Left hindlimb (tissue), 1 donor: Measurements from ENCODE around the gene HOXB8.

Experiments
- DNase-seq: peaks from one replicate; pipeline ENCODE4 v3.0.0-alpha.2; 2018

The HOXB8 gene

DNA sequence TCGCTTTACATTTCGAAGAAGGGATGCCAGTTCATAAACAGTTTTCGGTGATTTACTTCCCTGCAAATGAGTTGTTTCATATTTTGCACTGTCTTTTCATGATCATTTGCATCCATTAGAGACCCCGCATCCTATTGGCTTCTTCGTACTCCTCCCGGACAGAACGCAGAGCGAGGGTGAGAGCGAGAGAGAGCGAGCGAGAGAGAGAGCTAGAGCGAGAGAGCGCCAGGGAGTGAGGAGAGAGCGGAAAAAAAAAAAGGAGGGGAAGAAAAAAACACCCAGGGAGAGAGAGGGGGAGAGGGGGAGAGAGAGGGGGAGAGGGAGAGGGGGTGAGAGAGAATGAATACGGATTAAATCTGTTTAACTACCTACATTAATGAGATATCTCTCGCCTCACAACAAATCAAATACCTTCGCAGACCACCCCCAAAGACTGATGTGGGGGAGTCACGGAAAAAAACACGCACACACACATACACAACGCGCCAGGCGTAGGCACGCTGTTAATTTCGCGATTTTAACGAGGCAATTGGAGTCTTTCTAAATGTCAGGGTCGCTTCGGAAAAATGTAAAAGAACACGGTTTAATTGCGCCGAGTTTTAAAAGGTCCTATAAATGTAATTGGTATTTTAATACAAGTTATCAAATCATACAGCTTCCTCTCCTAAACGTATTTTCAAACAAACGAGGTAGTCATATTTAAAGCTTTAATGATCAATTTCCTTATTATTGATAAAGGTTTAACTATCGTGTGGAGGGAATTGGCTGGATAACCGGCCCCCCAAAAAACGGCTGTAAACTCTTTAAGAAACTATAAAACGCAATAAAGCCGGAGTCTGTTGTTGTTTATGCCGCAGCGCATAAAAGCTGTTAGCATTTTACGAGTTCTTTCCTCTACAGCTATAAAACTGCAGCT lies at the start of gene HOXB8:
Gene HOXB8 (minus strand): TSS at position 246 of the 916 bp plus-strand sequence. CDS start 588 bp downstream, outside the sequence.
- no peak for DNase-seq

DNA sequence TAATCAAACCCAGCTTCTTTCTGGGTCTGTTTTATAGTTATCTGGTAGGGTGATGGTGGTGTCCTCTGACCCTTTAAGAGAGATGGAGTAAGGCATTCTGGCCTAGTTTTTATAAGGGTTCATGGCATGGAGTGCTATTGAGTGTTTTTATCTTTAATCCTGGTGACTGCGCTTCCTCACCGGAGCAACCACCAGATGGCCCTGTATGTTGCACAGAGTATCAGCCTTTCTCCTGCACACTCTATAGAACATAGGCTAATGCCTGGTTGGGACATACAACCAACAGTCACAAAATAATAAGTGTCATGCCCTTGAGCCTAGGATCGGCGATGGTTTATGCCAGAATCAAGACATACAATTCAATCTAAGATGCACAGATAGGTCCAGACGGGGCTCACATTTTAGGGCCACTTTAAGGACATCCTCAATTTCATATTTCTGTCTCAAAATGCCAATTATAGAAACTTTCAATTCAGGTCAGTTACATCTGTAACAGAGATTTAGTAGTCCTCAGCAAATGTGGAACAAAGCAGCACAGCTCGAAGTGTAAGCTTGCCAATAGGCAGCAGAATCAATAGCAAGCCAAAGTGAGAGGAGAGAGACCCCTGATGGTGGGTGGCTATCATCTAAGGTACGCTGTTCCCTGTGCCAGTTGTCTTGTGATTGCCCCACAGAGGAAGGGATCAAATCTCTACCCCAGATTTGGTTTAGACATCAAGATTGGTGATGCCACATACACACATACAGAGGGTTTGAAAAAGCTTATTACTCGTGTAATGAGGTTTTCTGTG lies 48.2 kb upstream of the HOXB8 start:
- no peak for DNase-seq

DNA sequence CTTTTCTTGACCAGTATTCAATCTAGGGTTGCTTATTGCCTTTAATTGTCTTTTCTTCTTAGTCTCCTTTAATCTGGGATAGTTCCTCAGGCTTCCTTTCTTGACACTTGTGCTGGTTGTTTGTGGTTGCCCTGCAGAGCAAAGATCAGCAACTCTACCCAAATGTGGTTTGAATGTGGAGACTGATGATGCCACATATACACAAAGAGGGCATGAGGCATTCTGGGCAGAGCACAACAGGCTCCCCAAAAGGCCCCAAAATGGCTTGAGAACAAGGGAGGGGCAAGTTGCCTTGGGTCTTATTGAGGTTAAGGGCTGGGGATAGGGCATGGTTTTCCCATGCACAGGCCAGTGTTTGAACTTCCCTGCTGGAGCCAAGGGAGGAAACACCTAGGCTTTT lies 40.8 kb upstream of the HOXB8 start:
- DNase-seq: no peak

DNA sequence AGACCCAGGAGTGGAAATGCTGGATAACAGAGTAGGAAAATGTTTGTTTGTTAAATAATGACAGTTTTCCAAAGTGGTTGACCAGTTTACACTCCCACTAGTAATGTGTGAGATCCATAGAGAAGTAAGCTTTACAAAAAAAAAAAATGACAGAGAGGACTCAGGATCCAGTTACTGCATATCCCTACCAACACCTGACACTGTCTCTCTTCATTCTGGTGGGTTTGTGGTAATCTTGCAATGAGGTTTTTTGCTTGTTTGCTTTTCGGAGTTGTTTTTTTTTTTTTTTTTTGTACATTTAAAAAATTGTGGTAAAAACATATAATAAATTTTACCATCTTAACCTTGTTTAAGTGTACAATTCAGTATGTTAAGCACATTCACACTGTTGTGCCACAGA lies 34.6 kb upstream of the HOXB8 start:
- DNase-seq: no peak

DNA sequence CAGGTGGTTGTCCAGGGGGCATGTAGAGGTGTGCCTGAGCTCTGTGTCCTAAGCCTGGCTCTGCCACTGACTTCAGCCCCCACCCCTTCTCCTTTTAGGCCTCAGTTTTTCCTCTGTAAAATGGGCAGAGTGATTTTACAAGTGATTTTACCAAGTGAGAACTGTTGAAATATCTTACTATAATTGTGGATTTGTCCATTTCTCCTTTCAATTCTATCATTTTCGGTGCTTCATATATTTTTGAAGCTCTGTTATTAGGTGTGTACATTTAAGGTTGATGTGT lies 32.8 kb upstream of the HOXB8 start:
- DNase-seq: no peak

DNA sequence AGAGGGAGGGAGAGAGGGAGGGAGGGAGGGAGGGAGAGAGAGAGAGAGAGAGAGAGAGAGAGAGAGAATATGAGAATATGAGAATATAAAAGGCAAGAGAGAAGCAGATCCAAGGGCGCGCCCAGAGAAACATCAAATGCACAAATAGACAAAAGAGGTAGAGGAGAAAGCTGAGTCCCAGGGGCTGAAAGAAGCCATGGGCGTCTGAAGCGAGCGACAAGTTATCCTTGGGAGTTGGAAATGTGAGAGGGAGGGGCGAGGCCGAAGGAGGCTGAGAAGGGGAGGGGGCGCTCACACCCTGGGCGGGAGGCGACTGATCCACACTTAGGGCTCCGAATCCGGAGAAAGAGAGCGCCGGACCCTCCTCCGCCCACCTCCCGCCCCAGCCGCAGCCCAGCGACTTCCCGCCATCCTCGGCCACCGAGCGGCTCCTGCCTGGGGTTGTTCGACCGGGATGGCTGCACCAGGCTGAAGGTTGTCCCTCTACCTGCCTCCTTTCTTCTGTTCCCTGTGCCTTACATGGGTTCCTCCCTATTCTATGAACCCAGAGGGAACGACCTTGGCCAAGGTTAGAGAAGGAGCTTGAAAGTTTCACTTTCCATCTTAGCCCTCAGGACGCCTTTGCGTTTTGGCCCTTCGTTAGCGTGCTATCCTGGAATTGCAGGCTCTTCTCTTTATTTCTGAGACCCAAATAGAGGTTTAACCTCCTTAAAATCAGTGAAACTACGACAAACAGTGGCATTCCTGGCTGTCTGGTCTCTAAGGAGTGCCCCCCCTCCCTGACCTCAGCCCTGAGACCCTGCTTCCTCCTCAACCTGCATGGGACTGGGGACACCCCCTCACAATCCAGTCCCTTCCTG lies 32.2 kb upstream of the HOXB8 start:
- no peak for DNase-seq

DNA sequence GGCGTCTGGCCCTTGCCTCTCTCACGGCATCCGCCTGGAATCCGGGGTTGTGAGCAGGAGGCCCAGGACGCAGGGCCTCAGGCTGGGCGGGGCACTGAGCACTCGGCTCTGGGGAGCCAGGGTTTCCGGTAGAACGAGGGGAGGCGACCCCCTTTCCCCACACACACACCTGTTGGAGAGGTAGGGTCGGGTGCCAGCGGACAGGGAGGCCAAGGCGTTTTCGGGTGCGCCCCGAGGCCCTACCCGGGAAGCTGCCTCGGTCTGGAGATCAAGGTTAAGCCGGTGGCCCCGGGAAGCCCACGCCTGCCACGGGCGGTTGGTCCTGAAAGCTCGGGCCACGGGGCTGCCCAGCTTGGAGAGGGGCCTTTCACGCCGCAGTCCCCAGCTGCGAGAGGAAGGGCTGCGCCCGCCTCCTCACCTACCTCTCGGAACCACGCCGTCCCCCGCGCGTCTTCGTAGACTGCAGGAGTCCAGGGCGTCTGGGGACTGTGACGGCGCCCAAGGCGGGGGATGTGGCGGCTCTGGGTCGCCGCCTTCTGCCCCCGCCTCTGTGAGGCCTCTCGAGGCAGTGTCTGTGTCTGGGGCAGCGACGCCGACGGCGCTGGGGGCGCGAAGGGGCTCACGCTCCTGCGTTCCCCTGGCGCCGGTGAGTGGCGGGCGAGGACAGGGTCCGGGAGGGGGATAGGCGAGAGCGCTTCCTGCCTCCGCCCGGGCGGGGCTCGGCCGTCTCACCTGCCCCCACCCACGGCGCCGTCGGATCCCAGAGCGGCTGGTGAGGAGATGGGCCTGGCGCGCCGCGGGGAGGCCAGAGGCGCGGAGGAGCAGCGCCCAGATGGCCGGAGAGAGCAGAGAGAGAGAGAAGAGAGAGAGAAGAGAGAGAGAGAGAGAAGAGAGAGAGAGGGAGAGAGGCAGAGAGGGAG lies 31.4 kb upstream of the HOXB8 start:
- no peak for DNase-seq

DNA sequence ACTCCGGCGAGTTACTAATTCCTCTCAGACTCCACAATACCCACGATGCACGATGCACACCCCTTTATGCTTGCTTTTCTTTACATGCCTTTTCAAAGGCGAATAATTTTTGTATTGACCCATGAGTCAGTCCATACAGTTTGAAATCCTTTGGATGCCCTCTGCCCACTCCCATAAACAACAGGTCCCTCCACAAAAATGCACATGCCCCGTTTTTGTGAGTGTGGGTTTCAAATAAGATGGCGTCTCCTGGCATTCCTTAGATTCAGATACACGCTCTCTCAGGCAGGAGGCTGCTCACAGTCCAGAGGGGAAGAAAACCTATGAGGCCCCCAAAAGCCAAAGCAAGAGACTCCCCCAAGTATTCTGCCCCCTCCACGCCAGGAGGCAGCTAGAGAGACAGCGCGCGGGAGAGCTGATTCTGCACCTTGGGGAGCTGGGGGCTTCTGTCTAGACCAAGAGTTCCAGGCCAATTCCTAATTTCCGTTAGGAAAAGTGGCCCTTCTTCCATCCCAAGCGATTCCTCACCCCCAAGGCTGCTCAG lies 30.6 kb upstream of the HOXB8 start:
- DNase-seq: no peak

DNA sequence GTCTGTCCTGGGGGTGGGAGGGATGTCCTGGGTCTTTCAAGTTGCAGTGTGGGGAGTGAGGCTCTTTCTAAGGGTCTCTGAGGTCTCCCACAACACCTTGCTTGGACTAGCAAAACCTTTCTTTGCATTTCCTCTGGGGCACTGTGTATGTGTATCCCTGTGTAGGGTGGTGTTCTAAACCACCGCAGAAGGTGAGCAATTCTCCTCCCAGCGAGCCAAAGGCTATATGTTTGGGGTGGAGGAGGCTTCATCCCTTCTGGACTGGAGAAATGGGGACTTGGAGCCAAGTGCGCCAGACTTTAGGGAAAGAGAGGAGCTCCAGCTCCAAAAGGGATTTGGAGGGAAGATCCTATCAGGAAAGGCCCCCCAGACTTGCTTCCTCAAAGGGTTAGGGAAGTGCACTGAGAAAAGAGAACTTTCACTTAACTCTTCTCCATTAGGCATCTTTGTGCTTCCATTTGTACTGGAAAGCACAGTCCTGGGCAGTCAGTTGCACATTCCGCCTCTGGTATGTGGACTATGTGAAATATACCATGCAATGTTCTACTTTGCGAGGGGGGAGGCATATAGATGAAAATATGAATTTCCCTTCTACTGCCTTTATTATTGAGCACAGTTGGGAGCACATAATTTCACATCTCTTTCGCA lies 29.9 kb upstream of the HOXB8 start:
- no peak for DNase-seq

DNA sequence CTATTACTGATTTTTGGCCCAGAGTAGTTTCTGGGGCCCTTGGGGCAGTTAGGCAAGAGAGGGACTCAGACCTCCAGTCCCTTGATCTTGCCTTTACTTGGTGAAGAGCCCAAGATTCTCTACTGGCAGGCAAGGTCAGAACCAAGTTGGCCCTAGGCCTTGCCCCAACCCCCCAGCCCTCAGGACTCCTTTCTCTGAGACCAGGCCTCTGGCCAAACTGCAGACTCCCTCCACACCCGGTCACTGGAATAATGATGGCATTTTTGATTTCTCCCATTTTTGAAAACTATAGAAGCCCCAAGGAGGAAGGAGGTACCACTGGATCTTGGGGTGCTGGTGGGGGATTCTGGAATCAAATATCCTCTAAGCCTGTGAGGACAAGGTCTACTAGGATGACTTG lies 29.1 kb upstream of the HOXB8 start:
- DNase-seq: no peak

DNA sequence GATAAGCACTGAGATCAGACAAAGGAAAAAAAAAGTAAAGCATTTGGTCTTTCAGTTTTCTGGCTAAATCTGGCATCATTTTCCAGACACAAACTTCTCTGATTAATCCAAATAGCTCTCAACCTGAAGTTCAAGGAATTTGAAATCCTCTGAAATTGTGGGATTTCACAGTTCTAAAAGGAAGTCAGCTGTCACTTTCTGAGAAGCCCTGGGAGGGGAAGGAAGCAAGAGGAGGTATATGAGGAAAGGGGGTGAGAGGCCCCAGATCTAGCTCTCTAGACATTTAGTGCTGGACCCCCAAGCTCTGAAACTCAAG lies 28.6 kb upstream of the HOXB8 start:
- no peak for DNase-seq

DNA sequence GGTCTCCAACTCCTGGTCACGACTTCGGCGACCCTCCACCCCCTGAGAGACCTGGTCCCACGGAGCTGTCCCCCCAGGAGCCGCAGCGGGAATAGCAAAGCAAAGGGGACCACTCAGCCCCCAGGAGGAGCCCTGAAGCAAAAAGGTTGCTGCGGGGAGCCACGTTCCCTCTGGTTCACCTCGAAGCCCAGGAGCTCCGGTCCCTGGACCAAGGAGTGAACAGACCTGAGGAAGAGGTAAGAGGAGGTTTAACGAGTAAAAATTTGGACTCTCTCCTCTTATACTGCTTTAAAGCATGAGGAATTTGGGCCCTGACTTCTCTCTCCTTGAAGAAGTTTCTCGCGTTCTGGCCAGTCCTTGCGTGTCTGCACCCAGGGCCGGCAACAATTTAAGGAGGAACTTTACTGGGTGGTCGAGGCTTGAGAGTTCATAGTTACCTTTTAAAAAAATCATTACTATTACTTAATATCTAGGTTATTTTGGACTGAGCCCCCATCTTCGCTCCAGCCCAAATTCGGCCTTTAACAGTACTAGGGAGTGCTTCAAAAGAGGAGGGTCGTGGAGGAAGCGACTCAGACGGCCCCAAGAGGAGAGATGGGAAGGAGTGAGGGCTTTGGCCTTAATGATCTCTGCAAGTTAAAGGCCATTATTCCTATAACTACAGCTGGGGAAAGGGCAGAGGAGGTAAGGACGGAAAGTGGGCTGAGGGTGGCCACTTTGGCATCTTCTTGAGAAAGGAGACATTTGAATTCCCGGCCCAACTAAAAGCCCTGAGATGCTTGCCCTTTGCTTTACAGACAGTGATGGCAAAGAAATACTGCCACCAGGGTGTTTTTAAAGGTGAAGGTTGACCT lies 28.0 kb upstream of the HOXB8 start:
- DNase-seq: no peak

DNA sequence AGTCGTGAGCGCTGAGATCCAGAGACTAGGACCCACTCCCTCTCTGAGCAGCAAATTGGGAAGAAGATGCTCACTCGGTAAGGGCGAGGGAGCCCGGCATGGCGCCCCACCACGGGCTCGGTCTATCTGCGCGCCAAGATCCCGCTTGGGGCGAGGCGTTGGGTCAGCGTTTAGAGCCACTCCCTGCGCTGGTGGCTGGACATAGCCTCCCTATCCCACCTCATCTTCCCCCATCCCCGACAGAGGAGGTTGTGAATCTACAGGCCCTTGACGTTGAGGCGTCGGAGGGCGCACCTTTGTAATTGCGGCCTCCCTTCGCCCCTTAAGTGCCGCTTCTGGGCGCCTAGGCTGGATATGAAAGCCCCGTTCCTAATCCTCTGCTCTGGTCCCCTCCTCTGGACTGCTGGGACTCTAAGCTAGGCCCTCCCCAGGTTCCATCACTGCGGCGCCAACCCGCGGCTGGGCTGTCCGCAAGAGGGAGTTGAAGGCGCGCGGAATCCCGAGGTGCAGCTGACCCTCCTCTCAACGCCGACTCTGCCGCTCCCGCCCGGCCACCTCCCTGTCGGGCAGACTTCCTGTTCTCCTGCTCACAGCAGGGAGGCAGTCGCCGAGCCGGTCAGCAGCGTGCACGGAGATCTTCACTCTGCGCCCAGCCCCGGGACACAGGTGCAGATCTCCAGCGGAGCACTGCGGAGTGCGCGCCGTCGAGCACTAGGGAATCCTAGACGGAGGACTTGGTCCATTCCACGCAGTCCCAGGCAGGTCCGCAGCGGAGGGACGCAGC lies 27.2 kb upstream of the HOXB8 start:
- no peak for DNase-seq

DNA sequence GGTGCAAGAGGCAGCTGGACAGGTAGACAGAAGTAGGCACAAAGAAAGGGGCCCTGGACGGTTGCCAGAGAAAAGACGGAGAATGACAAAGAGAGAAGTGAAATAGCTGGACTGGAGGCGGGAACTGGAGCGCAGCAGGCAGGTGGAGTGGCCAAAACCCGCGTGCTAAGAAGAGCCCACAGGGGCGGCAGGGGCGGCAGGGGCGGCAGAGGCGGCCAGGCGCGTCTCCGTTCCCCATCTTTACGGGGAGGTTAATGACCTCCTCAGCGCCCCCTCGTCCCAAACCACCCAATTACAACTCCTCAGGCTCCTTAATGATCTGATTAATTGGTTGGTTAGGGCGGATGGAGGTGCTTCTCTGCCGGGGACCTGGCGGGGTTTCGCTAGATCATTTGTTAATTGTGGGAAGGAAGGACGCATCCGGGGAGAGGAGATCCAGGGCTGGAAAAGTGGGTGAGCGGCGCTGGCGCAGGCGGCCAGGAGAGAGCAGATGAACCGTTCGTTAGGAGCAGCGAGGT lies 26.5 kb upstream of the HOXB8 start:
- no peak for DNase-seq

DNA sequence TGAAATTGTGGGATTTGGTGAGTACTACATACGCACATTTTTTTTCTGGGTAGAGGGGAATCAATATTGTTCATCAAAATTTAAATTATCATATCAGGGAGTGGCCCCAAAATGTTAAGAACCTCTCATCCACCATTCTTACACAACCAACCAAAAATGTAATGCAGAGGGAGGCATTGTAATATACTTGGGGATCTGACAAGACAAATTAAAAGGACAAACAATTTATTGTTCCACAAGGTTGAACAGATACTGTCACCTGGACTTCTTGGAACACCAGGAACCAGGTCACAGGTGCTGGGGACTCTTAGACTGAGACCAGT lies 25.7 kb upstream of the HOXB8 start:
- no peak for DNase-seq

DNA sequence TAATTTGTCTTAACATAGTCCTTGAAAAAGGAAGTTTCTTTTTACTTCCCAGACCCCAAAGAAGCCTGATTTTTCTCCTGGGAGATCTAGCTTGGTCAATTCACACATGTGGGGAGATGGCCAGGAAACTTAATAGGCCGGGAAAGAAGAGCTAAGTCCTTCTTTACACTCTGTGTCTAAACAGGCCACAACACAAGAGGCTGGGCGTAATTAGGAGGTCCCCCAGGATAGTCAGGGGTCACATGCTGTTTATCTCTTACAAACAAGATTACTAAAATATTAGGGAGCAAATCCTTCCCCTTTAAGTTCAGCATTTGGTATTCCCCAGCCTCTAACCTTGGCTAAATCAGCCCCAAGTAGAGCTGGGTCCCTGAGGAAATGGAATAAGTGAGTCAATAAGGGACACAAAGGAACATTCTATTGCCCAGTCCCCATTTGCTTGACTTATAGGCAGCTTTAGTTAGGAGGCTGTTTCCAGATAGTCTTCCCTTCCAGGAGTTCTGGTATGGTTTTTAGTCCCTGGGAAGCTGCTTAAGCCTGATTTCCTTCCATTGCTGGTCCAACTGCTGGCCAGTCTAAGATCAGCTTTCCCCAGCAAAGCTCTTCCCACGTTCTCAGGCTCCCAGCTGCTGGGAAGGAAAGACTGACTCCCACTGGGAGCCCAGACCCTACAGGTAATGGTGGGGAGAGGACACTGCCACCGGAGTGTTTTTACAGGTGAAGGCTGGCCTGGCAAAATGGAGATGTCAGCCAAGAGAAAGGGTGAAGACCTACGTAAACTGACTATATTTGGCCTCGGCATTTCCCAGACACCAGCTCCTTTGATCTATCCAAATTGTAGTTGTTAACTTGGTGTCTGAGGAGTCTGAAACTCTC lies 25.1 kb upstream of the HOXB8 start:
- DNase-seq: no peak

DNA sequence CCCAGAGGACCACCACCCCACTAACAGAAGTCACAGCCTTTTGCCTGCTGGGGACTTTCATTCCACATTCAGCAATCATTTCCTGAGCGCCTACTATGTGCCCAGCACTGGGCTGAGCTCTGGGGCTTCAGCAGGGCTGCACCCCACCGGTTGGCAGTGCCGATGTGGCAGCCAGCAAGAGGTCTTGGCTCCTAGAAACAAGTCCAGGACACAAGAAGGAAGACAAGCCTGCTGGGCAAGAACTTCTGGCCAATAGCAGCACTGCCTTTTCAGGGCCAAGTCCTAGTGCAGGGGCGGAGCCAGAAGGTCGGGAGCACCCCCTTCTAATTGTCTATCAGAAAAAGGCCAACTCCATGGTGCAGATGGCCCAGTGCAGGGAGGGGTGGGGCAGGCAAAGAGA lies 24.0 kb upstream of the HOXB8 start:
- DNase-seq: no peak
